Stimulated activated CD8-positive, alpha-beta memory T cell treated with anti-CD3 and anti-CD28 coated beads, Interleukin-7, amount 100 ng/mL, for 48 hours (primary cell): ENCODE measurements around the gene CENPX.

ENCODE experiments used
- DNase-seq, 2 donors: peaks; one replicate each; pipeline ENCODE4 v3.0.0-alpha.2; 2020; ENCODE audit warnings: low read depth in 1 of 2; ENCODE audit errors: extremely low read depth in 1 of 2

CENPX gene

GRCh38 chr17:82023447-82024241 lies 966 bp upstream of the CENPX start:
- no peak for DNase-seq

GRCh38 chr17:82022981-82023446 lies 336 bp upstream of the CENPX start, which contains the start of gene LRRC45:
Gene LRRC45 (plus strand): TSS chr17:82023305. CDS start chr17:82023644, 339 bp downstream.
- peak; percentile 99 to 100 for DNase-seq

- no peak for DNase-seq
Measured at GRCh38 chr17:82021900-82022309, 773 bp downstream of the CENPX start.

GRCh38 chr17:82021107-82021899 lies 1.4 kb downstream of the CENPX start:
- DNase-seq: peak in 1 of 2 donors; percentile 47

- no peak for DNase-seq
Measured at GRCh38 chr17:82020572-82021106, 2.0 kb downstream of the CENPX start.

GRCh38 chr17:82019690-82020571 lies 2.7 kb downstream of the CENPX start:
- DNase-seq: peak in 1 of 2 donors; percentile 55

- no peak for DNase-seq
Measured at GRCh38 chr17:82018989-82019689, 3.5 kb downstream of the CENPX start.

- no peak for DNase-seq
Measured at GRCh38 chr17:82018152-82018988, 4.3 kb downstream of the CENPX start.

- no peak for DNase-seq
Measured at GRCh38 chr17:82017612-82018151, 5.0 kb downstream of the CENPX start.

GRCh38 chr17:82016875-82017459 lies 5.7 kb downstream of the CENPX start:
- no peak for DNase-seq

- DNase-seq: no peak
Measured at GRCh38 chr17:82016061-82016874, 6.4 kb downstream of the CENPX start.

- no peak for DNase-seq
Measured at GRCh38 chr17:82015311-82015971, 7.2 kb downstream of the CENPX start.

- no peak for DNase-seq
Measured at GRCh38 chr17:82014971-82015310, 7.7 kb downstream of the CENPX start.

GRCh38 chr17:82014432-82014831 lies 8.2 kb downstream of the CENPX start:
- DNase-seq: no peak

- no peak for DNase-seq
Measured at GRCh38 chr17:82013772-82014321, 8.8 kb downstream of the CENPX start.

GRCh38 chr17:82013341-82013740 lies 9.3 kb downstream of the CENPX start:
- no peak for DNase-seq
